GM19351 (cell line): ENCODE data around the gene ATG3.
A peak's percentile ranks its signal among the peaks of the same experiment; 100 is the strongest.

Experiments used
- ATAC-seq: cut with Tn5 transposase; IDR thresholded peaks from one replicate; pipeline ENCODE4 v1.9.1; 2021; ENCODE audit warnings: mild to moderate bottlenecking, moderate library complexity; ENCODE audit not compliant: unreplicated experiment

The ATG3 gene

GRCh38 chr3:112561734-112562529, at the start of gene ATG3, which contains the start of gene SLC35A5:
TSS of gene ATG3 (minus strand) at chr3:112561962. CDS start at chr3:112561528, 434 bp downstream.
TSS of gene SLC35A5 (plus strand) at chr3:112562045. CDS start at chr3:112563404, 1,359 bp downstream.
- peak; percentile 74 for ATAC-seq

DNA sequence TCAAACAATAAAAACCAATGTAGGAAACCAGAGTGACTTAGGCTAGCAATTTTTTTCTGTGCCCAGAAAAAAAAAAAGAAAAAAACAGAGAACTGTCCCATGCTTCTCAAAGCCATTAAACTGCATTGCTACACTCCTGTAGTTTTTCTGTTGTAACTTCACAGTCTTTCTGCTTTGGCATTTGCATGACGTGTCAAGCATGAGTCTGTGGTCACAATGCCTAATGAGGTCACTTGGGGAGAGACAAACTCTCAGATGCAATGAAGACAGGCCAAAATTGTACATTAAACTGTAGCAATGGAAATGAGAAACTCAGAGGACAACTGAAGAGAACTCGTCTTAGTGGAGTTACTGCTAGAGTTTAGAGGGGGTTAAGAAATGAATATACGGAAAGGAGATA, 48.4 kb upstream of the ATG3 start:
- no peak for ATAC-seq

GRCh38 chr3:112607863-112608262, 46.1 kb upstream of the ATG3 start:
- no peak for ATAC-seq

DNA sequence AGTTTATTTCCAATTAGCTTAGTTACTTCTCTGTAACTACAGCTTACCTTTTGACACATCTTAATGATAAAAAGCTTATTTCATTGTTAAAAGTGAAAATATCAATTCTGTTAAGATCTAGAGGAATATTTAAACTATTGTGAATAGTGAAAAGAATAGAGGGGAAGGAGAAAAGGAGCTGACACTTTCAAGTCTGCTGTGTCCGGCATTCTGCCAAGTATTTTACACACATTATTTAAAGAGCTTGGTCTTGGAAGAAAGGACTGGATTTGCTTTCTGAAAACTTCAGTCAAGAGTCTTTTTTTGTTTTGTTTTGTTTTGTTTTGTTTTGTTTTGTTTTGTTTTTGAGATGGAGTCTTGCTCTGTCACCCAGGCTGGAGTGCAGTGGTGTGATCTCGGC, 44.3 kb upstream of the ATG3 start:
- no peak for ATAC-seq

GRCh38 chr3:112605285-112605684, 43.5 kb upstream of the ATG3 start:
- no peak for ATAC-seq

DNA sequence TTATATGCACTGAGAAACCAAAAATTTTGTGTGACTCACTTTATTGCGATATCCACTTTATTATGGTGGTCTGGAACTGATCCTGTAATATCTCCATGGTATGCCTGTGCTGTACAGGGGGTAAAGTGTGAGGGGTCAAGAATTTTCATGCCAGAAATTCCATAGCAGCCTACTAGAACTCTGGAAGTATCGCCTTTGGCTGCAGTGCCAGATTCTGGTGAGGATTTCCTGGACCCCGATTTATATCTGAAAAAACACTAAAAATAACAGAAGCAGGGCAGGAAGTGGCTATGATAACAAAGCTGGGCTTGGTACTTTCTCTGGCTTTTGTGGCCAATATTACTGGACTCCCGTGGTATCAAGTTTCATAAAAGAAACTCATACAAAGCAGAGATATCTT, 42.8 kb upstream of the ATG3 start:
- no peak for ATAC-seq

DNA sequence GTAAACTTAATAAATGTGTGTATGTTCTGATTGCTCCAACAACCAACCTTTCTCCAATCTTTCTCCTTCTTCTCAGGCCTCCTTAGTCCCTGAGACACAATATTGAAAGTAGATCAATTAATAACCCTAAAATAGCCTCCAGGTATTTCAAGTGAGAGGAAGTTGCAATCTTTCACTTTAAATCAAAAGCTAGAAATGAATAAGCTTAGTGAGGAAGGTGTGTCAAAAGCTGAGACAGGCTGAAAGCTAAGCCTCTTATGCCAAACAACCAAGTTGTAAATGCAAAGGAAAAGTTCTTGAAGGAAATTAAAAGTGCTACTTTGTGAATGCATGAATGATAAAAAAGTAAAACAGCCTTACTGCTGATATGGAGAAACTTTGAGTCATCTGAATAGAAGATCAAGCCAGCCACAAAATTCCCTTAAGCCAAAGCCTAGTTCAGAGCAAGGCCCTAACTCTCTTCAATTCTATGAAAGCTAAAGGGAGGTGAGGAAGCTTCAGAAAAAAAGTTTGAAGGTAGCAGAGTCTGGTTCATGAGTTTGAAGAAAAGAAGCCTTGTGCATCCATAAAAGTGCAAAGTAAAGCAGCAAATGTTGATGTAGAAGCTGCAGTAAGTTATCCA, 40.6 kb upstream of the ATG3 start:
- peak; percentile 88 for ATAC-seq

DNA sequence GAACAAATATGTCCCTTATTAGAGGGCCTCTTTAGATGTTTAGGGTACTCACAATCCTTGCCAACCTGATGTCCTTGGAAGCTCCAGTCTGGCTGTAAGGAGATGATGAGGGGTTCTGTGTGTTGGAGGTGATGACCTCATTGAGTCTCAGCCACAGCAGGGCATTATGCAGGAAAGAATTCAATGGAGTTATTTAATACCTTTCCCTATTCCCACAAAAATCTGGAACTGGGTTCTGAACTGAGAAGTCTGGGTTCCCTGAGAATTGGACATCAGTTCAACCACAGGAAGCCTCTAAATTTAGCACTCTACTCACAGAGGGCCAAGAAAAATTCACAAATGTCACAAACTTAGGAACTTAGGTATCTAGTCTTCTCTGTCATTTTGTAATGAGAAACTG, 37.0 kb upstream of the ATG3 start:
- ATAC-seq: no peak

DNA sequence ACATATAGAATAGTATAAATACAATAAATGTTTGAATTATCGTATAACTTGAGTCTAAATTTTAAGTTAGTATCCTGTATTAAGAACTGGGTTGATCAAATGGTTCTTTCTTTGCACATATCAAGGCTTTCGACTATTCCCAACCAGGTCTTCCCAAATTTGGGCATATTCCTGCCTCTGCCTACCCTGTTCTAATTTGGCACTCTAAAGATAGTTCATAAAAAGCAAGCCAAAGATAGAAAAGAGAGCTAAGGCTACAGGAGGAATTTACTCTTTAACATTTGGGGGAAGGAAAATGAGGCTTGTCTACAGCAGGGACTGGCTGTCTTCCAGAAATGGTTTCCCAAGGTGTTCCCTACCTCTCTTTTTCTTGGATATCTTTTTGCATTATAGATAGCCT, 36.2 kb upstream of the ATG3 start:
- ATAC-seq: no peak

GRCh38 chr3:112594856-112595255, 33.1 kb upstream of the ATG3 start:
- no peak for ATAC-seq

GRCh38 chr3:112593258-112593657, 31.5 kb upstream of the ATG3 start:
- no peak for ATAC-seq

GRCh38 chr3:112587336-112587735, 25.6 kb upstream of the ATG3 start:
- no peak for ATAC-seq

DNA sequence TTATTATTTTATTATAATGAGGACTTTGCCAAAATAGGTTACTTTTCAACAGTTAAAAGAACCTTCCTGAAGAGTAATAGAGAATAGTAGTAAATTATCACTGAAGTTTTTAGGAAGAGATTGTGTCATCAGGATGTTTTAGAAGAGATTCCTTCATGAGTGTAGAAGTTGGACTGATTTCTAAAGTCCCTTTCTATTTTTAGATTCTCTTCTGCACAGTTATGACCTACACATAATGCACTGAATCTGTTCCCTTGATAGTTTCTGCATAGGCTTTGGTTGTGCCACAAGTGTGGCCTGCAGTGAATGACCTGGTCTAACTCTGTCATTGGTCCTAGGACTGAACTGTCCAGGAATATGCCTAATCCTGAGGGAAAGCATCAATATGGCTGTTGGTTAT, 24.0 kb upstream of the ATG3 start:
- no peak for ATAC-seq

DNA sequence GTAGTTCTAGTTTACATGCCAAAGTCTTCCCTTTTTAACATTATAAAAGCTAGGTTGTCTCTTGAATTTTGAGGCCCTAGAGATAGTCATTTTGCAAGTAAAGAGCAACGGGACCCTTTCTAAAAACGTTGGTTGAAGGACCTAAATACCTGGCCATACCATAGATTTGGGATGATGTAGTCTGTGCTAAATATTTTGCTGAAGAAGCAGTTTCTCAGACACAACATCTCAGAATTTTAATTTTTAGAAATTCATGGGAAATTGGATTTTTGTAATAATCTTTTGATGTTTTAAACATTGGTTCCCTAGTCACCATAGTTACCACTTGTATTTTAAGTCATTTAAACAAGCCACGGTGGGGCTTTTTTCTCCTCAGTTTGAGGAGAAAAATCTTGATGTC, 21.3 kb upstream of the ATG3 start:
- ATAC-seq: no peak

- no peak for ATAC-seq
Measured at GRCh38 chr3:112582244-112582874, 20.6 kb upstream of the ATG3 start.

- ATAC-seq: no peak
Measured at GRCh38 chr3:112579697-112580096, 17.9 kb upstream of the ATG3 start.

- no peak for ATAC-seq
Measured at GRCh38 chr3:112579232-112579631, 17.5 kb upstream of the ATG3 start.

DNA sequence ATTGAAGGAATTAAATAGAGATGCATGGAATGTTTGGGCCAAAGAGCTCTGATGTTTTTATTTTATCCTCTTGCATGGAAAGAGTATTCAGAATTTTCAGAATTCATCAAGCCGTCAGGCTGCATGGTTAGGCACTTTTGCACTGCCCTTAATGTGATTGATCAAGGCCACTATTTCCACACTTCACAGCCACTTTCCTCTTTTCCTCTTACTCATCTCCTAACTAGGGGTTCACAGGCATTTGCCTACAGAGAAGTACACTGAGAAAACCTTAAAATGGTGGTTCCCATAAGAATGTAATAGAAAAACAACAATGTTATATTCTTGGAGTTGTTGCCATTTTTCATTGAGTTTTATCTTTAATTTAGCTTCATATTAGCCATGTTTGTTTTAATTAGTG, 10.9 kb upstream of the ATG3 start:
- no peak for ATAC-seq

DNA sequence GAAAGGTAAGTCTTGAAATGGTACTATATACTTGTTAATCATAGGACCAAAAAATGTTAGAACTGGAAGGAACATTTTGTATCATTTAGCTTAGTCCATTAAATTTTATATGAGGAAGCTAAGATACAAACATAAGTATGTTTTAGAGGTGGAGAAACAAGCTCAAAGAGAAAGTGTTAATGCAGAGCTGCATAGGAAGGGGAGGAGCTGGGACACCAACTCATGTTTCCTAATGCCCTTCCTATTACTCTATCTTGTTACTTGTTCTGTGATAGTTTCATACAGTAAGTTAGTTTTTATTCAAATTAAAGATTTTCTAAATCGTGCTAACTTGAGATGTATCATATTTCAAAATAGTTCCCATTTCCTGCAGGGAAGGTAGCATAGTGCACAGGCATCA, 7.5 kb upstream of the ATG3 start:
- no peak for ATAC-seq

DNA sequence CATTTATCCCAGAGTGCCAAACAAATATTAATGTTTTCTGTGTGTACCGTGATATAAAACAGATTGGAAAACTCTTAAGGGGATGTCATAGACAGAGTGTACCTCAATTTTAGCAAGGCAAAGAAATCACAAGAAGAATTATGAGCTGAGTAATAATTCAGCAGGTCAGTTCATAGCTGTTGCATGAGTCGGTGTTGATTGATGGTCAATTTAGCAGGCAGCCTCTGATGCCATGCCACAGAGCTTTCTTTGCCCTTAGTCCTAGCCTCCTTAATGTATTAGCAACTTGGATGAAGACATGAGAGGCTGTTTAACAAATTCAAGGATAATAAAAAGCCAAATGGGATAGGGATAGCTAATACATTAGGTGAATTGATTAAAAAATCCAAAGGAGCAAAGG, 6.9 kb upstream of the ATG3 start:
- ATAC-seq: no peak

- no peak for ATAC-seq
Measured at GRCh38 chr3:112564940-112565305, 3.2 kb upstream of the ATG3 start.
